GM12873 (cell line): ENCODE measurements around the gene NTN1.

Experiments used
- CTCF ChIP-seq: IDR thresholded peaks from 2 replicates; pipeline ENCODE4 v1.5.1; 2012; ENCODE audit warnings: low read depth, mild to moderate bottlenecking, moderate library complexity, low read length, control low read depth; ENCODE audit not compliant: insufficient read depth; ENCODE audit errors: missing control alignments

NTN1 gene

GRCh38 chr17:9023392-9024218 lies 2.3 kb downstream of the NTN1 start:
- TF ChIP-seq CTCF: no peak

GRCh38 chr17:9024497-9024896 lies 3.2 kb downstream of the NTN1 start:
- TF ChIP-seq CTCF: no peak

GRCh38 chr17:9026741-9027140 lies 5.4 kb downstream of the NTN1 start:
- no peak for TF ChIP-seq CTCF

GRCh38 chr17:9028202-9028987 lies 7.1 kb downstream of the NTN1 start:
- TF ChIP-seq CTCF: no peak

- no peak for TF ChIP-seq CTCF
These were observed 7.8 kb downstream of the NTN1 start for GRCh38 chr17:9028988-9029570.

- TF ChIP-seq CTCF: no peak
These were observed 10.8 kb downstream of the NTN1 start for GRCh38 chr17:9032151-9032550.

GRCh38 chr17:9032583-9032982 lies 11.3 kb downstream of the NTN1 start:
- no peak for TF ChIP-seq CTCF
